Measurements from ENCODE around the gene BAZ2B.

- TF ChIP-seq, protein P1, sequence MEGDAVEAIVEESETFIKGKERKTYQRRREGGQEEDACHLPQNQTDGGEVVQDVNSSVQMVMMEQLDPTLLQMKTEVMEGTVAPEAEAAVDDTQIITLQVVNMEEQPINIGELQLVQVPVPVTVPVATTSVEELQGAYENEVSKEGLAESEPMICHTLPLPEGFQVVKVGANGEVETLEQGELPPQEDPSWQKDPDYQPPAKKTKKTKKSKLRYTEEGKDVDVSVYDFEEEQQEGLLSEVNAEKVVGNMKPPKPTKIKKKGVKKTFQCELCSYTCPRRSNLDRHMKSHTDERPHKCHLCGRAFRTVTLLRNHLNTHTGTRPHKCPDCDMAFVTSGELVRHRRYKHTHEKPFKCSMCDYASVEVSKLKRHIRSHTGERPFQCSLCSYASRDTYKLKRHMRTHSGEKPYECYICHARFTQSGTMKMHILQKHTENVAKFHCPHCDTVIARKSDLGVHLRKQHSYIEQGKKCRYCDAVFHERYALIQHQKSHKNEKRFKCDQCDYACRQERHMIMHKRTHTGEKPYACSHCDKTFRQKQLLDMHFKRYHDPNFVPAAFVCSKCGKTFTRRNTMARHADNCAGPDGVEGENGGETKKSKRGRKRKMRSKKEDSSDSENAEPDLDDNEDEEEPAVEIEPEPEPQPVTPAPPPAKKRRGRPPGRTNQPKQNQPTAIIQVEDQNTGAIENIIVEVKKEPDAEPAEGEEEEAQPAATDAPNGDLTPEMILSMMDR (conservative IDR thresholded peaks at IDR 0.05; ENCODE audit: low read length) = no peak
- no peak for TF ChIP-seq EZH2phosphoT487 (IDR thresholded peaks at IDR 0.05; ENCODE audit: borderline replicate concordance, low read depth, low read length)
Measured at GRCh38 chr2:159616286-159616701, at the start of gene BAZ2B.
